Thyroid gland (tissue), 4 donors: ENCODE results near the gene MAGI1.

Experiments used
- POLR2A ChIP-seq, 2 donors: fragments of 450-650 bp; IDR thresholded peaks; one replicate each; pipeline ENCODE4 v1.6.1; 2017; ENCODE audit warnings: antibody characterized with exemption in 2 of 2, mild to moderate bottlenecking in 2 of 2, moderate library complexity in 1 of 2
- TF ChIP-seq, protein P1 (sequence below), 6 experiments: fragments of 200-600 bp in 3 of 6; fragments of 450-650 bp in 3 of 6; sonication (generic) in 3 of 6; IDR thresholded peaks; one replicate each; pipeline ENCODE4 v1.5.1; 2016 to 2019; ENCODE audit warnings: antibody characterized with exemption in 6 of 6, mild to moderate bottlenecking in 2 of 6, inconsistent platforms in 1 of 6, moderate library complexity in 1 of 6

DNA sequence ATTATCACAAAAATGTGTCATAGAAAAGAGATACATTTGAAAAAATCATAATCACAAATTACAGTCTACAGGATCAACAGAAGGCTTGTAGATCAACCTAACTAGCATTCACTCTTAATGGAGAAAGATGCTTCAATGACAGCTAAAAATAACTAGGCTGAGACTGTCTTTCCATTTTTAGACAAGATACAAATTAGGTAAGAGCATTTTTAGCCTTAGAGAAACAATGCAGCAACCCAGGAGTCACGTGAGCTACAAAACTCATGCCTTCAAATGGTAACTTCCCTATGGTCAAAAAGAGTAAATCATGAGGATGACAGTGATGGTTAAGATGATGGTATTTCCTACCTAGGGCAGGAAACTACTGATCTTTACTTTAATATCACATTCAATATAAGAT is 415.4 kb downstream of the MAGI1 start:
- TF ChIP-seq, protein P1, sequence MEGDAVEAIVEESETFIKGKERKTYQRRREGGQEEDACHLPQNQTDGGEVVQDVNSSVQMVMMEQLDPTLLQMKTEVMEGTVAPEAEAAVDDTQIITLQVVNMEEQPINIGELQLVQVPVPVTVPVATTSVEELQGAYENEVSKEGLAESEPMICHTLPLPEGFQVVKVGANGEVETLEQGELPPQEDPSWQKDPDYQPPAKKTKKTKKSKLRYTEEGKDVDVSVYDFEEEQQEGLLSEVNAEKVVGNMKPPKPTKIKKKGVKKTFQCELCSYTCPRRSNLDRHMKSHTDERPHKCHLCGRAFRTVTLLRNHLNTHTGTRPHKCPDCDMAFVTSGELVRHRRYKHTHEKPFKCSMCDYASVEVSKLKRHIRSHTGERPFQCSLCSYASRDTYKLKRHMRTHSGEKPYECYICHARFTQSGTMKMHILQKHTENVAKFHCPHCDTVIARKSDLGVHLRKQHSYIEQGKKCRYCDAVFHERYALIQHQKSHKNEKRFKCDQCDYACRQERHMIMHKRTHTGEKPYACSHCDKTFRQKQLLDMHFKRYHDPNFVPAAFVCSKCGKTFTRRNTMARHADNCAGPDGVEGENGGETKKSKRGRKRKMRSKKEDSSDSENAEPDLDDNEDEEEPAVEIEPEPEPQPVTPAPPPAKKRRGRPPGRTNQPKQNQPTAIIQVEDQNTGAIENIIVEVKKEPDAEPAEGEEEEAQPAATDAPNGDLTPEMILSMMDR (IDR thresholded peaks at IDR 0.05): no peak
- no peak for TF ChIP-seq POLR2A (IDR thresholded peaks at IDR 0.05)
